WERI-Rb-1 (cell line): ENCODE measurements around the gene RECQL5.

Experiments
- DNase-seq: peaks from one replicate; pipeline ENCODE4 v3.0.0-alpha.2; 2020
- H3K27ac ChIP-seq: fragments of 250-450 bp; sonication (Bioruptor Pico); 2 replicates; pipeline ENCODE4 v1.5.1; 2020; ENCODE audit warnings: mild to moderate bottlenecking, moderate library complexity
- H3K27me3 ChIP-seq: fragments of 250-450 bp; sonication (Bioruptor Pico); 2 replicates; pipeline ENCODE4 v1.5.1; 2021; ENCODE audit warnings: mild to moderate bottlenecking, low read depth, moderate library complexity; ENCODE audit not compliant: insufficient read depth, severe bottlenecking
- H3K36me3 ChIP-seq: fragments of 250-450 bp; sonication (Bioruptor Pico); 2 replicates; pipeline ENCODE4 v1.5.1; 2020; ENCODE audit warnings: mild to moderate bottlenecking, moderate library complexity
- H3K4me3 ChIP-seq: 2 replicates; pipeline ENCODE4 v1.5.1; 2011; ENCODE audit warnings: low read depth, mild to moderate bottlenecking, control low read depth, low read length
- H3K9me3 ChIP-seq: fragments of 250-450 bp; sonication (Bioruptor Pico); 2 replicates; pipeline ENCODE4 v1.5.1; 2021; ENCODE audit warnings: mild to moderate bottlenecking, moderate library complexity; ENCODE audit not compliant: severe bottlenecking
- CTCF ChIP-seq: IDR thresholded peaks from 2 replicates; pipeline ENCODE4 v1.5.1; 2011; ENCODE audit warnings: low read depth, mild to moderate bottlenecking, control low read depth, inconsistent platforms, low read length

Gene RECQL5

GRCh38 chr17:75622076-75622475 lies 44.9 kb downstream of the RECQL5 start:
- Histone ChIP-seq H3K27me3 (no peaks in the 10 kb centered on the region), H3K9me3 (no peaks in the 10 kb centered on the region), H3K36me3 (peaks cover 12% of the 10 kb centered on the region), H3K27ac (no peak overlapping the region), H3K4me3 (no peak overlapping the region)
- no peak for TF ChIP-seq CTCF
- DNase-seq, result peak; percentile 21

GRCh38 chr17:75621489-75621888 lies 45.5 kb downstream of the RECQL5 start:
- Histone ChIP-seq H3K27ac (no peak overlapping the region), H3K4me3 (no peak overlapping the region), H3K9me3 (no peaks in the 10 kb centered on the region), H3K36me3 (peaks cover 6% of the 10 kb centered on the region), H3K27me3 (no peaks in the 10 kb centered on the region)
- no peak for TF ChIP-seq CTCF
- no peak for DNase-seq

GRCh38 chr17:75619506-75620431 lies 47.2 kb downstream of the RECQL5 start:
- no peaks in the 10 kb centered on the region for H3K9me3 ChIP-seq
- H3K27me3 ChIP-seq, result no peaks in the 10 kb centered on the region
- peak; percentile 96 for TF ChIP-seq CTCF

GRCh38 chr17:75617675-75618074 lies 49.3 kb downstream of the RECQL5 start:
- no peak for TF ChIP-seq CTCF
- no peaks in the 10 kb centered on the region for H3K9me3 ChIP-seq
- no peak overlapping the region for H3K4me3 ChIP-seq
- H3K36me3 ChIP-seq, result no peaks in the 10 kb centered on the region
- H3K27ac ChIP-seq, result no peak overlapping the region
- no peak for DNase-seq
- H3K27me3 ChIP-seq, result no peaks in the 10 kb centered on the region

More at GRCh38 chr17:75619506-75620431, 47.2 kb downstream of the RECQL5 start:
- H3K27ac ChIP-seq, result no peak overlapping the region
- H3K36me3 ChIP-seq, result no peaks in the 10 kb centered on the region
- DNase-seq, result peak; percentile 91
- no peak overlapping the region for H3K4me3 ChIP-seq

- Histone ChIP-seq H3K36me3 (no peaks in the 10 kb centered on the region), H3K27me3 (no peaks in the 10 kb centered on the region), H3K9me3 (no peaks in the 10 kb centered on the region), H3K4me3 (no peak overlapping the region), H3K27ac (no peak overlapping the region)
- no peak for DNase-seq
- TF ChIP-seq CTCF, result no peak
These were observed 49.7 kb downstream of the RECQL5 start for GRCh38 chr17:75617218-75617617.
